Omental fat pad (tissue), 4 donors: ENCODE data around the gene CDC42EP4. TPM values are rescaled to one million over a fixed set of nuclear protein-coding genes. Genes with fewer than 3 reads are reported as not detected.

Experiments used
- ATAC-seq: fragments of 150-250 bp; one replicate; pipeline ENCODE4 v1.9.1; 2016; ENCODE audit warnings: mild to moderate bottlenecking, moderate library complexity; ENCODE audit not compliant: low FRiP score
- DNase-seq: peaks from one replicate; pipeline ENCODE4 v3.0.0-alpha.2; 2019; ENCODE audit warnings: low spot score
- CTCF ChIP-seq, 3 donors: fragments of 450-650 bp; IDR thresholded peaks; one replicate each; pipeline ENCODE4 v1.5.1; 2016 to 2017; ENCODE audit warnings: antibody characterized with exemption in 3 of 3, mild to moderate bottlenecking in 3 of 3, moderate library complexity in 2 of 3
- total RNA-seq, 4 donors: library from RNA; depleted of rRNA; stranded (reverse); fragments of >200 nt; gene quantifications; one replicate each; pipeline ENCODE4 v1.1.0, GENCODE V29; 2016

CDC42EP4 gene
- total RNA-seq, 4 donors from 2014 or later = 137 to 224 (median 181) TPM

- ATAC-seq (no peak), DNase-seq (no peak)
- TF ChIP-seq CTCF (IDR thresholded peaks at IDR 0.05) = no peak
These were observed 45.5 kb upstream of the CDC42EP4 start for GRCh38 chr17:73357318-73357717.

GRCh38 chr17:73356561-73357170 is 44.9 kb upstream of the CDC42EP4 start:
- DNase-seq (no peak), ATAC-seq (no peak)

GRCh38 chr17:73354423-73355284 is 42.9 kb upstream of the CDC42EP4 start:
- DNase-seq = no peak
- no peak for TF ChIP-seq CTCF (IDR thresholded peaks at IDR 0.05)
- no peak for ATAC-seq

More at GRCh38 chr17:73356561-73357170, 44.9 kb upstream of the CDC42EP4 start:
- no peak for TF ChIP-seq CTCF (IDR thresholded peaks at IDR 0.05)

GRCh38 chr17:73352261-73352660 is 40.5 kb upstream of the CDC42EP4 start:
- DNase-seq = no peak

GRCh38 chr17:73351764-73352163 is 40.0 kb upstream of the CDC42EP4 start:
- ATAC-seq (no peak), DNase-seq (no peak)
- no peak for TF ChIP-seq CTCF (IDR thresholded peaks at IDR 0.05)

More at GRCh38 chr17:73352261-73352660, 40.5 kb upstream of the CDC42EP4 start:
- no peak for ATAC-seq
- TF ChIP-seq CTCF (IDR thresholded peaks at IDR 0.05) = no peak

- ATAC-seq = no peak
- DNase-seq = no peak
- TF ChIP-seq CTCF (IDR thresholded peaks at IDR 0.05) = no peak
These were observed 39.1 kb upstream of the CDC42EP4 start for GRCh38 chr17:73350864-73351263.
